NCI-H460 (cell line): ENCODE results near the gene ARL10. TPM values are rescaled to one million over a fixed set of nuclear protein-coding genes. Genes with fewer than 3 reads are reported as not detected.

Experiments used
- DNase-seq: peaks from one replicate; pipeline ENCODE4 v3.0.0-alpha.2; 2016; ENCODE audit warnings: low read depth; ENCODE audit errors: extremely low read depth
- total RNA-seq: library from RNA; depleted of rRNA; stranded (reverse); fragments of >200 nt; shearing (Covaris generic); gene quantifications from 2 replicates; pipeline ENCODE4 v1.2.3, GENCODE V29; 2014

ARL10 gene
- total RNA-seq, 1 experiment from 2014 or later: not detected

DNA sequence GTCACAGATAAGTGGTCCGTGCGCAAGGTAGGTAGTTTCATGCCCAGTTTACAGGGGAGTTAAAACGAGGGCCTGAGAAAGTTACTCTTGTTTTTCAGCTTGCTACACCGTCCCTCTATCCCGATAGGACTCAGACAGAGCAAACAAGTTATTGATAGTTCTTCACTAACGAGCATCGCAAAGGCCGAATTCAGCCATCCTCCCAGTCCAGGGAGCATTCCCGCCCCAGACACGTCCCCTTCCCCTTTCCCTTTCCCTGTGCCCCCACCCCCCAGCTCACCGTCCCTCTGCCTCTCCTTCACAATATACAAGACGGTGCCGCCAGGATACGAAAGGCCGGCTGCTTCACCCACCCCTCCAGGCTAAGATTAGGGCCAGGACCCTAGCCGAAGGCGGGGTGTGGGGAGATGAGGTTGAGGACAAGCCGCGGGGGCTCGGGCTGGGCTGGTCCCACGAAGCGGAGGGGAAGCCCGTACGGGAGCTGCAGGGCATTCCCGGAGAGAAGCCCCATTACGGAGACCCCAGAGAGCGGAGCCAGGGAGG lies 4.3 kb upstream of the ARL10 start:
- DNase-seq: no peak

DNA sequence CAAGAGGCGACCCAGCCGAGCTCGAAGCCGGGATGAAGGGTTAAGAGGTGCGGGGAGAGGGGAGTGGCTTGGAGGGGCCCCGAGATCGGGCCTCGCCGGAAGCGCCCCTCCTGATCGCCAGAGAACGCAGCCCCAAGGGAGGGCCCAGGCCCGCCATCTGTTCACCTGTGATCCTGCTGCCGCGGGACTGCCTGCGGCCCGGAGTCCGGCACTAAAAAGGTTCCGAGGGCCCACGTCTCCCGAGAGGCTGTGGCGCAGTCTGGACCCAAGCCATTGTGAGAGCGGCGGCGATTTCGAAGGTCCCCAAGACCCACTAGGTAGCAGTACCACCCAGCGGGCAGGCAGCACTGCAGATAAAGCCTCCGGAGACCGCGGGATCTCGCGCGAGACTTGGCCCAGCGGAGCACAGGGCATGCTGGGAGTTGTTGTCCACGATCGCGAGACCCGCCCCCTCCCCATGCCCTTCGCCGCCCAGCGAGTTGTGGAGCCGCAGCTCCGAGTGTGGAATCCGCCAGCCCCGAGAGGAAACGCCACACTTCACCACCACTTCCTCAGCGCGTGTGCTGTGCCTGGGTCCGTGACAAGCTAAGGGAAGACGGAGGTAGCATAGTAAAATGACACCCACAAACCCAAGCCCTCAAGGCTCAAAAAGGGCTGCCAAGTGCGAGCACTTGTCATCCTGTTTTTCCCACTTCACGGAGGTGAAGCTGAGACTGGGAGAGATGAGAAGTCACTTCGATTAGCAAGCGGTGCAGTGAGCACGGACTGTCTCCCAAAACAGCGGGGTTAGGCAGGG lies 3.7 kb upstream of the ARL10 start, which contains the start of gene KIAA1191:
Gene KIAA1191 (minus strand): TSS at position 328 of the 796 bp plus-strand sequence. CDS start 2,256 bp downstream, outside the sequence.
- peak; percentile 86 for DNase-seq

DNA sequence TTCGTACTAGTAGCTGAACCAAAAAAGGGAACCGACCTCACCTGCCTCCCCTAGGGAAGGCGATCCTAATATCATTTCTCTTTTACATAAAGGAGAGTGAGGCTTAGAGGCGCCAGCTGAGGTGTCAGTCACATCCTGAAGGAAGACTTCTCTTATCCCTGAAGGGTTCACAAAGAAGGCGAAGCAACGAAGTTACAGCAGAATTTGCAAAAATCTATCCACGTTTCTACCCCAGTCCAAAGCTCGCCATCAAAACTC lies 3.1 kb upstream of the ARL10 start:
- no peak for DNase-seq

DNA sequence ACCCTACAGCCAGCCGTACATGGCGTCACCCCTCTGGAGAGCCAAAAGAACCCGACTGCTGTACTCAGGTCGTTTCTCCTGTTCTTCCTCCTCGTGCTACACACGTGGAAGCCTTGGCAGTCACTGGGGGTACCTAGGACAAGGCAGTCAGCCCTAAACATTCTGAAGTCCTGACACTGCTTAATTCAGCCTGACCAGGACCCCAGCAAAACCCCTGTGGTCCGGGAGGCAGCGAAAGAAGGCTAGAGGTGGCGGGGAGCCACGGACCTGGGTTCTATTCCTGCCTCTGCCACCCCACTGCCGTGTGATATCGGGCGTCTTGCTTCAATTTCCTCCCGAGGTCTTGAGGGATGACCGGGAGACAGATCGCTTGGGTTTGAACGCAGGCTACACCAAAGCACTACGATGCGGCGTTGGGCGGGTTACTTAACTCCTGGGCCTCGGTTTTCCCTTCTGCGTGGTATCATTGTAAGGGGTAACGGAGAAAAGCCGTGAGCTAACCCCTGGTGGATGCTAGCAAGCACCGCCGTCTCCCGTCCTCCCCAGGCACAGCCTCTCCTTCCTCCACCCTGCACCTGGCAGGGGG lies 429 bp upstream of the ARL10 start:
- DNase-seq: no peak

DNA sequence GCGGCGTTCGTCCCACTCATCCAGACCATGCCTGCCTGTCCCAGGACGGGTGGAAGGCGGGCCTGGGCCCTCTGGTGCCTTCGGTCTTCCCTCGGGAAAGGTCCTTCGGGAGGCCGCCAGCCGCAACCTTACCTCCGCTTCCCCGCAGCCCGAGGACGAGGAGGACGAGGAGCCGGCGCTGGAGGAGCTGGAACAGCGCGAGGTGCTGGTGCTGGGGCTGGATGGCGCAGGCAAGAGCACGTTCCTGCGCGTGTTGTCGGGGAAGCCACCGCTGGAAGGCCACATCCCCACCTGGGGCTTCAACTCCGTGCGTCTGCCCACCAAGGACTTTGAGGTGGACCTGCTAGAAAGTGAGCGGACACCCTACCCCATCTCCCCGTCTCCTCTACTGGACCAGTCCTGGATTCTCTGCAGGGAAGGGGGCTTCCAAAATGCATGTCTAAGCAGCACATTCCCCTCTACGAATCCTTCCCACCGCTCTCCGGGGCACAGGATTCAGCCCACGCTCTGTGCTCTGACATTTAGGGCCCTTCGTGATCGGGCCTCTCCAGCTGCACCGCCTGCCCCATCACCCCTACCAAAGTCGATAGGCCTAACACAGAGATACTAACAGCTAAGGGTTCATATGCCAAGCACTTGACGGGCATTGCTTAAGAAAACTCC lies 1.1 kb downstream of the ARL10 start:
- DNase-seq: no peak

DNA sequence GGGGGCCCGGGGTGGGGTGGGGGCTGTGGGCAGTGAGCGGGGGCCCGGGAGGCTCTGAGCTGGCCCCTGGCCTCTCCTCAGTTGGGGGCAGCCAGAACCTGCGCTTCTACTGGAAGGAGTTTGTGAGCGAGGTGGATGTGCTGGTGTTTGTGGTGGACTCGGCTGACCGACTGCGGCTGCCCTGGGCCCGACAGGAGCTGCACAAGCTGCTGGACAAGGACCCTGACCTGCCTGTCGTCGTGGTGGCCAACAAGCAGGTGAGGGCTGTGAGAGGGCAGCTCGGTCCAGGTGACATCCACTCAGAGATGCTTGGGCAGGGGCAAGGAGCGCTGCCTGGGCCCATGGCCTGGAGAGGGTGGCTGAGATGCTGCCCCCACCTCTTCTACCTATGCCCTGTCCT lies 3.4 kb downstream of the ARL10 start:
- DNase-seq: no peak

DNA sequence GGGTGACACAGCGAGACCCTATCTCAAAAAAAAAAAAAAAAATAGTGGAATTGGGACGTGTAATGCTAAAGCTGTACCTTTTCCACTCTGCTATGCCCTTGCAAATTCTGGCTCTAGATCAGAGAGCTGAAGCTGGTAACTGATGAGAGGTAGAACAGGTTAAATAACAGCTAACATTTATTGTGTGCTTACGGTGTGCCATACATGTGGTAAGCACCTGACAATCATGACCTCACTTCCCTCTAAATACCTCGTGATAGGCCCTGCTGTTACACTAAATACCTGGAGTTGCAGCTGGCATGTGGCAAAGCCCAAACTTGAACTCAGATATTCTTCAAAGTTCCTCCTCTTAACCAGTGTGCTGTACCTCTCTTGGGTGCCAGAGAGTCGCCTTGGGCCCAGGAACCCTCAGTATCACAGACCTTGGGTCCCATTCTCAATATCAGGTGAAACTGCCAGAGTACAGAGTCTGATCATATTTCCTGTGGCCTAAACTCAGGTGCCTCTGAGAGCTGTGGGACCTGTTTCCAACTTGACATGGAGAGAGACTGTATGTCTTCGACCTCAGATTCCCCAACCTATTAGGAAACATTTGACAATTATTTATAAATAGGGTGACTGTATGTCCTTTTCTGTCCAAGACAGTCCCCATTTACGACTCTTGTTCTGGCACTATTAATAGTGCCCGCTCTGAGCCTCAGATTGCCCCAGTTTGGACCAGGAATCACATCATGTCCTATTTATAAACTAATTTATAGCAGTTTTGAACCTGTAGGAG lies 4.8 kb downstream of the ARL10 start:
- no peak for DNase-seq

DNA sequence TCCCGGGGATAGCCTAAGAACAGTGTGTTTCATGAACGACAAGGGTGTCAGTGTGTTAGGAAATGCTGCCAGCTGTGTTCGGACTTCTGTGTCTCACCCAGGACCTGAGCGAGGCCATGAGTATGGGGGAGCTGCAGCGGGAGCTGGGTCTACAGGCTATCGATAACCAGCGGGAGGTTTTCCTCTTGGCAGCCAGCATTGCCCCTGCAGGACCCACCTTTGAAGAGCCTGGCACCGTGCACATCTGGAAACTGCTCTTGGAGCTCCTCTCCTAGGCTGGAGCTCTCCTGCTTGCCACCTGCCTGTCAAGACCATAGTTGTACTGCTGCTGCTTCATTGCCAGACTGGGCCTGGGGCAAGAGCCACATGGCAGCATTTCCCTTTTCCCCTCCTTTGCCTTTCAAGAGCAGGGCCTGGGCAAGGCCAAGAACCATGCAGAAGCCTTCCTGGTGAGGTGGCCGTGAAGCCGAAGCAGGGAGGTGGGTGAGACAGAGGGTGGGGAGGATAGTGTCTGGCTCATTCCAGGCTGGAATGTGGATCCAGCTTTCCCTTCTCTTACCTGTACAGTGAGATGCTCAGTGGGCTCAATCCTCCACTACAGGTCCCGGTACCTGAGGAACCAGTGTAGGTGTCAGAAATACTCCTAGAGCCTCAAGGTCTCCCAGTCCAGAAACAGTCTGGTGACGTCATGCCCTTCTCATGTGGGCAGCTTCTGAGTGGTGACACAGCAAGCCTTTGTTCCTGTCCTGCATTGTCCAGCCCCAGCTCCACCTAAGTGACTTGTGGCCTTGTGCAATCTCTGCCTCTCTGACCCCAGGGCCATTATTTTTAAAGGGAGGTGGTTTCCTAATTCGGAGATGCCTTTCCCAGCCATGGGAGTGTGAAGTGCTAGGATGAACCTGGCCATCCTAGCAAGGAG lies 6.6 kb downstream of the ARL10 start:
- no peak for DNase-seq

DNA sequence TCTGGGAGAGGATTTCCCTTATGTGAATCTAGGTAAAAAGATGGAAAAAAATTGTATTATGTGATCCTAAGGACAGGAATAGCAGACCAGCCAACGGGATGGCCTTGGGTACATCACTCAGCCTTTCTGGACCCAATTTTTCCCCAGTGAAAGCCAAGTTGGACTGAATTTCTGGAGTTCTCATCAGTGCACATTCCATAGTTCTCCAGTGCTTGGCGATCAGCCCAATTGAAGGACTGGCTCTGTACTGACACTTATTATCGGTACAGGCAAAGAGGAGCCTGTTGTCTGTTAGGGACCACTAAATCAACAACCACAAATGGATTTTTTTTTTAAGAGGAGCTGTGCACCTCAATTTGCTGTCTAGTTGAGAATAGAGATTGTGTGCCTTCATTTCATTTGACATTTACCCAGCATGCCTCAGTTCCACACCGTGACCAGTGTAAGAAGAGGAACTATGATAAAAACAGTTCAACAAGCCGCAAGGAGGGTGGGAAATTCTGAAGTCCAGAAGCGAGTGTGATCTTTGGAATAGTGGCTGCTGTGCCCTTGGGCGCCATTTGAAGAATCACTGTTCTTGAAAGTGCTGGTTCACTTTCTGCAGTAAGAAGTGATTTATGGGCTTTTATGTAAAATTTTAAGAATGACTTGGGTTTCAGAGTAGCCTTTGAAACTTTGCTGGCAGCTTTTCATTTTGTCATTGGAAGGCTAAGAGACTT lies 8.0 kb downstream of the ARL10 start:
- DNase-seq: no peak

DNA sequence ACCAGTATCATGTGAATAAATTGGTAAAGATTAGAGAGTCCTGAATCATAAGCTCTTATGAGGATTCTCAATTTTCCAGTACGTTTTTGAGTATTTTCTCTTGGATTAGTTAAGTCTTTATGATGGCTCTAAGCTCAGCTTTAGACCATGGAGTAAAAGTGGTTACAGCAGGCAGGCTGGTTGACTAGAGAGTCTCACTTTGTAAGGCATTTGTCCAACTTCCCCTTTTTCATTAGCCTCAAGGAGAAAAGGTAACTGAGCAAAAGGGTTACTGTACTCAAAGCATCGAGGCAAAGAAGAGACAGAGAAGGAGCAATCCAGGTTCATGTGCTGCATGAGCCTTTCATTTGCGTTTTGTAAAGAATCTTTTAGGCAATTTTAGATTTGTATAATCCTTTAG lies 14.6 kb downstream of the ARL10 start:
- no peak for DNase-seq

DNA sequence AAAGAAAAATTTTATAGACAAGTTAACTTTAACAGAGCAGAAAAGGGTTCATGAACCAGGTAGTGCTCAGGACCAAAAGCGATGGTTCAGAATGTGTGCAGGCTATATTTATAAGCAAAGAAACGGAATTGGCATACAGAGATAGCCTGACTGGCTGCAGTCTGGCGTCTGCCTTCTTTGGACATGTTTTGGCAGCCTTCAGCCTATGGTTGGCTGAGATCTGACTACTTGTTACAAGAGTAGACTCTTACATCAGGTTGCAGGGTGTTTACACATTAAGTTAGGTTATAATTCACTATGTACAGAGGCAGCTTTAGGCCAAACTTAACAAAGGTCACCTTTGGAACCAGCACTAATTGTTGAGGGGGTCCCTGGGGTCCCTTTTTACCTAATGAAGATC lies 16.1 kb downstream of the ARL10 start:
- DNase-seq: no peak

DNA sequence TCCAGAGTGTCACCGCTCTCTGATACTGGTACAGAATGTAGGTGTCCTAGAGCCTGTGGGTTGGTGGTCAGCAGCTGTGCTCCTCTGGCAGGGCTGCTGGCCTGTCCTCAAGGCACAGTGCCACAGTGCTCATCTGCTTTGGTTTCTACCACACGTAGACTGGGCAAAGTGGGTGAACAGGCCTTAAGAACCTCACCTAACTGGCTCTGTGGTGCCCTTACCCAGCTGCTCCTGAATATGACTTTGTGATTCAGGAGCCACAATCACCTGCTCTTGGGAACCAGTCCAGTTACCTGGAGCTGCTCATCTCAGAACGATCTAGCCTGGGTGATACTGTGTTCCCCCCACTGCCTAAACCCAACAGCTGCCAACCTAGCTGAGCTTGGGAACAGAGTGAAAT lies 16.7 kb downstream of the ARL10 start:
- no peak for DNase-seq

DNA sequence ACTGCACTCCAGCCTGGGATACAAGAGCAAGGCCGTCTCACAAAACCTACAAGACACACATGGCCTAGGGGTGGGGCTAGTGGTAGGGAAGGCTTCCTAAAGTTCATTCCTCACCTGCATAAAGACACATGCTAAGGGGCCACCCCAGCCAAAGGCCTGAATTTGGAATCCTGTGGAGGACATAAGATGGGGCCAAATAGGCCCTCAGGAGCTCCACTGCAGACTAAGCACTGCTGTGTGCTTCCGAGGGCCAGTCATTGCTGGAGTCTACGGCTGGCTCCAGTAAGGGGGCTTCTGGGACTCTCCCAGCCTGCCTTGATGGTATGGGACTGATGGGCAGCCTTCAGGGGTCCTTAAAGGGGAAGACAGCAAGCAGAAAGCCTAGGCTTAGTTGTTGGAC lies 17.4 kb downstream of the ARL10 start:
- DNase-seq: no peak

DNA sequence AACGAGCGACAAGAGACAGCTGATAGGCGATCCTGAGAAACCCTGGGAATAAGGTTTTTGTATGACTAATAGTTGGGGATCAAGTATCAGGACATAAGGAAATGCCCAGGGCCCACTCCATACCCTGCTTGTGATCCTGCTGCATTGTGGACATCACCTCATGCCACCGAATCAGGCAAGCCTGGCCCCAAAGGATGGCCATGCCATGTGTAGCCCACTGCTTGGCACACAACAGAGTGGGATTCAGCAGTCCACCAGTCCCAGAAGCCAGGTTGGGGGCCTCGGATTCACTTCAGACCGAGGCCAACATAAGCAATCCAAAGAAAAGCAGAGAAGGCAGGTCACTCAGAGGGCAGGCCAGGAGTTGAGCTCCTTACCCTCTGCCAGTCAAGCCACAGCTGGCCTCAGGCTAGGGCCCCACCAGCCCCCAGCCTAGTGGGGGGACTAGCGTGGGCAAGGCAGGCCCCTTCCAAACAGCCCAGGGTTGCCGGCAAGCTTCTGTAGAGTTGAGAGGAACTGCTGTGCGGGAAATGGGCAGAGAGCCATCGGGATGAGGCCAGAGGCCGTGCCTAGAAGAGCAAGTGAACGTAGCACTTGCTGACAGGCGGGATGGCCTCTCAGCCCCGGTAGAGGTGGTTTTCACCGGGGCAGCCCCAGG lies 18.1 kb downstream of the ARL10 start:
- no peak for DNase-seq

DNA sequence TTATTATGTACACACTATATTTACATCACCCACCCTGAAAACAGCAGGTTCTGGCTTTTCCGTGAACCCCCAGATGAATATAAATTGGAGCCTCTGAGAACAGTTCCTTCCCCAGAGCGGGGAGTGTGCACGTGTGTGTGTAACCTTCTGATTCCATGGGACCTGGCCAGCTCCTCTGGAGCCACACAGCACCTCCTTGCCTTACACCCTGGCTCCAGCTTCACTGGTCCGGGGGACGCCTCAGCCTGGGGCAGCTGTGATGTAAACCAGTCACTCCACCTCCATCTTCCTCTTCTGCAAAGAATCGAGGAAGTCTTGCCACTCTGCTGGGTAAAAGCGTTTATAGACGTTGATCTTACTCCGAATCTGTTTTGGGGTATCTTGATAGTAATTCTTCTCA lies 18.7 kb downstream of the ARL10 start:
- DNase-seq: no peak

DNA sequence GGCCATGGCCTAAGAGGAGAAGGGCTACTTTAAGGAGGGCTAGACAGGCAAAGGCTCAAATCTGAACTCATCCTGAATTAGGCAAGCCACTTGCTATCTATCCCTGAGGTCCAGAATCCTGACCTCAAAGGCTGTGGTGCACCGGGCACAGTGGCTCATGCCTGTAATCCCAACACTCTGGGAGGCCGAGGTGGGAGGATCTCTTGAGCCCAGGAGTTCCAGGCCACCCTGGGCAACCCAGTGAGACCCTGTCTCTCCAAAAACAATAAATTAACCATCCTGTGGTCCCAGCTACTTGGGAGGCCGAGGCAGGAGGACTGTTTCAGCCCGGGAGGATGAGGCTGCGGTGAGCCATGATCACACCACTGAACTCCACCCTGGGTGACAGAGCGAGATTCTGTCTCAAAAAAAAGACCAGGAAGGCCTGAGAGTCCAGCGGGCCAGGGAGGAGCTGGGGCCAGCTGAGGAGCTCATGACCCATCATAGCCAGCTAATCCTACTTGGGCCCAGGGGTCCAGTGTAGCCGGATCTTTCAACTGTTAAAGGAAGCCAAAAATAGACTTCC lies 19.2 kb downstream of the ARL10 start:
- no peak for DNase-seq

DNA sequence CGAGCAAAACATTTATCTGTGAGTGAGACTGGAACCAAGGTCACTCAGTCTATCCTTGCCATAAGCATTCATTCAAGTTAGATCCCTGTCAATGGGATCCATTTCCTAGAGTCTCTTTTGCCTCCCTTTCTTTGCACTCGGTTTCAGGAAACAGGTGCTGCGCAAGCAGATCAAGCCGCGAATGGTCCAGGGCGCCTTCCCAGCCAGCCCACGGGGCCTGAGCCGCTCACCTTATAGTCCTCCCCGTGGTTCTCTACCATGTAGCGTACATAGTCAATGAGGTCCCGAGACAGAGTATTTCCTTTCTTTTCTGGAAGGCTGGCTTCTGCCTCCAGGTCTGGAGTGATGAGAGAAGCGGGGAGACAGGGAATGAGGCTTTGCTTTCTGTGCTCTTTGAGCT lies 19.7 kb downstream of the ARL10 start:
- no peak for DNase-seq

DNA sequence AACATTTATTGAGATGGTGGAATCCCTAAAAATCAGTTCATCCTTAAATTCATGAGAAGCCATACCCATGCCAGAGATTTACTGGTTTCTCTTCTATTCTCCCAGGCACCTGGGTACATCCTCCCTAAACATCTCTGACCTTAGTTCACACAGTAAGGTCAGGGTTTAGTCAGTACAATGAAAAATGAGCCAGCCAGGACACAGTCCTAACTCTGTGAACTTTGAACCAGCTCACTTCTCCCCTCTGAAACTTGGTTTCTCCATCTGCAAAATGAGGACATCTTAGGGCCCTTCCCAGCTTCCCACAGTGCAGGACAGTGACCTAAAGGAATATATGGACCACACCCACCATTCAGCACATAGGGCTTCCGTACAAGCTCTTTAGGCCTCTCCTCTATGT lies 21.2 kb downstream of the ARL10 start:
- no peak for DNase-seq
